Heart left ventricle (tissue), 16 donors: ENCODE data around the gene PHACTR1. TPM values are rescaled to one million over a fixed set of nuclear protein-coding genes. Genes with fewer than 3 reads are reported as not detected.

Experiments
- ATAC-seq, 4 donors: fragments of 200-7000 bp; cut with Tn5 transposase; one replicate each; pipeline ENCODE4 v1.9.1; 2020 to 2022; ENCODE audit warnings: moderate library complexity in 4 of 4, mild to moderate bottlenecking in 3 of 4, moderate number of reproducible peaks in 1 of 4
- DNase-seq, 5 donors: peaks; one replicate each; pipeline ENCODE4 v3.0.0-alpha.2; 2020
- H3K27ac ChIP-seq, 12 donors: fragments of 200-600 bp; sonication (generic) in 4 of 12; one replicate each; pipeline versions ENCODE4 v1.5.0 to v1.8.0; 2016 to 2022; ENCODE audit warnings: mild to moderate bottlenecking in 2 of 12
- H3K27me3 ChIP-seq, 9 donors: fragments of 200-600 bp; sonication (generic) in 2 of 9; one replicate each; pipeline versions ENCODE4 v1.5.1 to v1.8.0; 2016 to 2022; ENCODE audit warnings: mild to moderate bottlenecking in 3 of 9
- H3K36me3 ChIP-seq, 9 donors: fragments of 200-600 bp; sonication (generic) in 2 of 9; one replicate each; pipeline versions ENCODE4 v1.5.0 to v1.8.0; 2018 to 2022; ENCODE audit warnings: mild to moderate bottlenecking in 2 of 9
- H3K4me1 ChIP-seq, 12 donors: fragments of 200-600 bp; sonication (generic) in 4 of 12; one replicate each; pipeline versions ENCODE4 v1.5.0 to v1.8.0; 2016 to 2022; ENCODE audit warnings: mild to moderate bottlenecking in 3 of 12
- H3K4me3 ChIP-seq, 12 donors: fragments of 200-600 bp; sonication (generic) in 4 of 12; one replicate each; pipeline versions ENCODE4 v1.5.0 to v1.8.0; 2017 to 2022; ENCODE audit warnings: mild to moderate bottlenecking in 9 of 12, moderate library complexity in 4 of 12
- H3K9me3 ChIP-seq, 12 donors: fragments of 200-600 bp; sonication (generic) in 4 of 12; one replicate each; pipeline versions ENCODE4 v1.5.0 to v1.8.0; 2016 to 2022; ENCODE audit warnings: mild to moderate bottlenecking in 1 of 12
- CTCF ChIP-seq, 12 donors: fragments of 200-600 bp; sonication (generic) in 4 of 12; IDR thresholded peaks; one replicate each; pipeline versions ENCODE4 v1.5.0 to v1.8.0; 2018 to 2022; ENCODE audit warnings: antibody characterized with exemption in 12 of 12, mild to moderate bottlenecking in 5 of 12
- POLR2A ChIP-seq, 2 donors: fragments of 450-650 bp; IDR thresholded peaks; one replicate each; pipeline ENCODE4 v1.6.1; 2017; ENCODE audit warnings: antibody characterized with exemption in 2 of 2, mild to moderate bottlenecking in 2 of 2, moderate library complexity in 2 of 2
- WGBS, 4 donors: extraction: QIAGEN DNeasy Blood & Tissue Kit in 2 of 4; methylation state at CpG; one replicate each; pipeline versions ENCODE4 v1.1.5 to v1.1.7; 2013 to 2018; 5-methylcytosine and 5-hydroxymethylcytosine counted together
- intact Hi-C, 10 donors: fragments of 100-400 bp; cut with DNase I; formaldehyde crosslinking; loops; one replicate each; pipeline versions ENCODE4 v1.11.1 to v1.14.2; 2022
- polyA plus RNA-seq, 2 donors: library from polyadenylated mRNA; stranded (reverse); fragments of 200-250 nt; gene quantifications; one replicate each; pipeline ENCODE4 v1.2.3, GENCODE V29; 2013
- total RNA-seq, 9 donors: library from RNA; depleted of rRNA in 2 of 9; stranded (reverse); fragments of >200 nt in 2 of 9; fragmentation: NEBNext Ultra II Directional in 3 of 9; extraction: Animal tissue kit (Norgen Biotek cat#: 25700) in 3 of 9; gene quantifications; one replicate each; pipeline versions ENCODE4 v1.1.0 to v1.2.4, GENCODE V29; 2016 to 2023
- donor health status: ischemic (EF 13 %, LVEDD 7.1; RV severe dilation, severe dysfunction).
- donor health status: healthy with polysubstance abuse.
- donor health status: DM: no; HTN: yes; CAD: no.
- donor health status: DM: no; HTN: no; CAD: no.
- donor health status: ischemic (EF 25% LVEDD 6.9; RV normal size, moderate dysfunction).
- donor health status: ischemic (EF 25% LVEDD 5.7; RV mildly dilated, moderate dysfunction).
- donor health status: healthy.
- donor health status: DM: yes; HTN: yes; CAD: no.
- donor health status: ischemic (EF 35%, LVEDD 5.7; RV mildly dilated, moderate dysfunction).
- donor health status: nonischemic (EF 11% LVEDD 7.7; RV severe dilation, severe dysfunction).
- donor health status: DM: yes; HTN: yes; CAD: no.
- donor health status: PGD.
- donor health status: ischemic (EF 29% LVEDD 5.4; RV normal size, mild dysfunction).
- donor health status: nonischemic (EF 23%, LVEDD 6.1; RV moderate dilation, normal function).

The PHACTR1 gene
- total and polyA plus RNA-seq, 11 donors, result 21.2 to 238 (median 87.4) TPM

- DNase-seq (no peak), ATAC-seq (no peak)
- WGBS, 4 donors, result 83 to 84% (median 83%) methylated on average over 8 of the region's 8 CpGs
- H3K36me3 ChIP-seq, result peaks cover 0 to 8% (median 0%) of the 10 kb centered on the region in 9 donors
- intact Hi-C loops, result no loop called here
- no peak overlapping the region for H3K4me3 ChIP-seq
- TF ChIP-seq POLR2A (IDR thresholded peaks at IDR 0.05) (no peak), CTCF (IDR thresholded peaks at IDR 0.05) (no peak)
- H3K27ac ChIP-seq, result no peak overlapping the region
- no peaks in the 10 kb centered on the region for H3K27me3 ChIP-seq
- peaks cover 0 to 6% (median 0%) of the 10 kb centered on the region in 12 donors for H3K4me1 ChIP-seq
- peaks cover 0 to 4% (median 0%) of the 10 kb centered on the region in 12 donors for H3K9me3 ChIP-seq
Measured at GRCh38 chr6:13248584-13248985, 532.0 kb downstream of the PHACTR1 start.

GRCh38 chr6:13248994-13249393, 532.4 kb downstream of the PHACTR1 start:
- ATAC-seq (no peak), DNase-seq (no peak)
- no peak for TF ChIP-seq CTCF (IDR thresholded peaks at IDR 0.05)
- TF ChIP-seq POLR2A (IDR thresholded peaks at IDR 0.05), result no peak
- intact Hi-C loops, result no loop called here
- Histone ChIP-seq H3K4me1 (peaks cover 0 to 6% (median 0%) of the 10 kb centered on the region in 12 donors), H3K9me3 (no peaks in the 10 kb centered on the region), H3K36me3 (peaks cover 0 to 8% (median 0%) of the 10 kb centered on the region in 9 donors), H3K4me3 (no peak overlapping the region), H3K27ac (no peak overlapping the region), H3K27me3 (no peaks in the 10 kb centered on the region)
- WGBS, 4 donors, result 83 to 87% (median 84%) methylated on average over 8 of the region's 8 CpGs

GRCh38 chr6:13249817-13250216, 533.2 kb downstream of the PHACTR1 start:
- peaks cover 0 to 6% (median 0%) of the 10 kb centered on the region in 12 donors for H3K4me1 ChIP-seq
- ATAC-seq (no peak), DNase-seq (no peak)
- no peak overlapping the region for H3K27ac ChIP-seq
- no peak overlapping the region for H3K4me3 ChIP-seq
- no peaks in the 10 kb centered on the region for H3K27me3 ChIP-seq
- H3K36me3 ChIP-seq, result peaks cover 0 to 8% (median 0%) of the 10 kb centered on the region in 9 donors
- WGBS, 4 donors, result 88 to 100% (median 98%) methylated on average over 1 of the region's 1 CpG
- intact Hi-C loops, result no loop called here
- H3K9me3 ChIP-seq, result no peaks in the 10 kb centered on the region
- no peak for TF ChIP-seq CTCF (IDR thresholded peaks at IDR 0.05)
- no peak for TF ChIP-seq POLR2A (IDR thresholded peaks at IDR 0.05)

DNA sequence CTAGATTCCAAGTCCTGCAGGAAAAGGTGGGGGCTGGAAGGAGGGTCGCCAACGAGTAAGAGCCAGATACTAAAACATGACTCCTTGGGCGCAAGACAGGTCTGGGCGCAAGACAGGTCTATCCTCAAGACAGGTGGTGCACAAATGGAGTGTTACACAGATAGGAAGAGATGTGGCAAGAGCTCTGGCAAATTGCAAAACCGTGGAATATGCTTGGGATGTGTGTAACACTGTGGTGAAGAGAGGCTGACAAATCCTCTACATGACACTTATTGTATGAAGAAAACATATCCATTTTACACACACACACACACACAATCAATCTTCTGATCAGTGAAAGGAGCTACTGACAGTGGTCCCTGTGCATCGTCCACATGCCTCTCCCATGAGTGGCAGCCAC, 534.1 kb downstream of the PHACTR1 start:
- no peak overlapping the region for H3K27ac ChIP-seq
- H3K4me1 ChIP-seq, result peaks cover 0 to 9% (median 0%) of the 10 kb centered on the region in 12 donors
- no peak overlapping the region for H3K4me3 ChIP-seq
- TF ChIP-seq POLR2A (IDR thresholded peaks at IDR 0.05), result no peak
- H3K27me3 ChIP-seq, result no peaks in the 10 kb centered on the region
- ATAC-seq (peak in 1 of 4 donors; percentile 8), DNase-seq (no peak)
- H3K36me3 ChIP-seq, result peaks cover 0 to 8% (median 0%) of the 10 kb centered on the region in 9 donors
- peaks cover 0 to 3% (median 0%) of the 10 kb centered on the region in 12 donors for H3K9me3 ChIP-seq
- intact Hi-C loops, result no loop called here
- whole genome bisulfite sequencing, 4 donors, result 81 to 85% (median 83%) methylated on average over 6 of the region's 6 CpGs

DNA sequence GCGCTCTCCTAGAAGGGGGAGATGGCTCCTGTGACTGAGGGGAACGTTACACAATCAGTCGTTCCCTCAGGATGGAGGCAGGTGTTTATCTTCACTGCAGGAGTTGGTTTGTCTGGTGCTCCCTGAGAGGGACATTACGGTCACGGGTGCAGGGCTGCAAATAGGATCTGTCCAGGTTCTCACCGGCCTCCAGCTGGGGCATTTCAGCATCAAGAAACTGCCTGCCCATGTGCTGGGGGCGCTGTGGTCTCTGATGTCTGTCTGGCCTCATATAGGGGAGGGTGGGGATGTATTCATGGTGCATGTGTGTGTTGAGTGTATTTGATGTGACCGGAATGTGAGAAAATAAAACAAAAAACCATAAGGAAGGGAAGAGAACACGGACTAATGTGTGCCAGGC, 534.7 kb downstream of the PHACTR1 start:
- H3K36me3 ChIP-seq, result peaks cover 0 to 8% (median 0%) of the 10 kb centered on the region in 9 donors
- ATAC-seq (peak in 1 of 4 donors; percentile 25), DNase-seq (no peak)
- no peaks in the 10 kb centered on the region for H3K27me3 ChIP-seq
- peaks cover 0 to 9% (median 0%) of the 10 kb centered on the region in 12 donors for H3K9me3 ChIP-seq
- WGBS, 4 donors, result 72 to 83% (median 79%) methylated on average over 9 of the region's 9 CpGs
- no peak overlapping the region for H3K27ac ChIP-seq
- TF ChIP-seq POLR2A (IDR thresholded peaks at IDR 0.05) (no peak), CTCF (IDR thresholded peaks at IDR 0.05) (no peak)
- H3K4me1 ChIP-seq, result peaks cover 0 to 10% (median 0%) of the 10 kb centered on the region in 12 donors
- intact Hi-C loops, result no loop called here
- H3K4me3 ChIP-seq, result no peak overlapping the region
